PC-3 (cell line): ENCODE data around the gene TAP2.
"Not testable (repeated sequence)": the region's sequence is repeated elsewhere in the genome, so short reads cannot be mapped to it uniquely, and the experiment has no call there.

ENCODE experiments used
- CTCF ChIP-seq: fragments of 300-600 bp; sonication (generic); conservative IDR thresholded peaks from 2 replicates; pipeline ENCODE4 v1.5.1; 2017; ENCODE audit warnings: antibody characterized with exemption, low read depth, mild to moderate bottlenecking, low read length
- EZH2 ChIP-seq: fragments of 300-600 bp; sonication (generic); IDR thresholded peaks from one replicate; pipeline ENCODE4 v1.6.1; 2017; ENCODE audit warnings: antibody characterized with exemption, mild to moderate bottlenecking, low read length; ENCODE audit not compliant: unreplicated experiment
- EZH2phosphoT487 ChIP-seq: fragments of 300-600 bp; sonication (generic); IDR thresholded peaks from 2 replicates; pipeline ENCODE4 v1.6.1; 2018; ENCODE audit warnings: mild to moderate bottlenecking, antibody characterized with exemption, low read length, borderline replicate concordance

GRCh38 chr6:32880962-32881361 is 42.4 kb upstream of the TAP2 start:
- not testable (repeated sequence) for TF ChIP-seq CTCF, EZH2phosphoT487, EZH2
